Immature natural killer cell (primary cell): Measurements from ENCODE around the gene SIRT7. TPM values are rescaled to one million over a fixed set of nuclear protein-coding genes. Genes with fewer than 3 reads are reported as not detected.

Experiments
- DNase-seq, 3 donors: peaks; one replicate each; pipeline ENCODE4 v3.0.0; 2022; ENCODE audit warnings: mixed read lengths in 1 of 3
- H3K27ac Mint-ChIP-seq, 6 donors: one replicate each; pipeline ENCODE4 v1.8.0; 2020; ENCODE audit warnings: mixed read lengths in 6 of 6, mild to moderate bottlenecking in 5 of 6, inconsistent platforms in 4 of 6, moderate library complexity in 3 of 6
- H3K27me3 Mint-ChIP-seq, 3 donors: one replicate each; pipeline ENCODE4 v1.8.0; 2020 to 2021; ENCODE audit warnings: low read depth in 3 of 3, mild to moderate bottlenecking in 3 of 3, mixed read lengths in 3 of 3, moderate library complexity in 3 of 3, inconsistent platforms in 1 of 3
- H3K36me3 Mint-ChIP-seq, 3 donors: one replicate each; pipeline ENCODE4 v1.8.0; 2020; ENCODE audit warnings: mixed read lengths in 3 of 3, inconsistent platforms in 2 of 3, mild to moderate bottlenecking in 2 of 3
- H3K4me1 Mint-ChIP-seq, 2 donors: one replicate each; pipeline ENCODE4 v1.8.0; 2020; ENCODE audit warnings: inconsistent platforms in 2 of 2, mild to moderate bottlenecking in 2 of 2, mixed read lengths in 2 of 2, moderate library complexity in 1 of 2
- H3K4me3 Mint-ChIP-seq, 5 donors: one replicate each; pipeline ENCODE4 v1.8.0; 2020; ENCODE audit warnings: mild to moderate bottlenecking in 5 of 5, mixed read lengths in 5 of 5, inconsistent platforms in 3 of 5, moderate library complexity in 3 of 5
- H3K9me3 Mint-ChIP-seq, 6 donors: one replicate each; pipeline ENCODE4 v1.8.0; 2020; ENCODE audit warnings: mild to moderate bottlenecking in 6 of 6, mixed read lengths in 6 of 6, inconsistent platforms in 4 of 6, moderate library complexity in 3 of 6
- polyA plus RNA-seq, 3 donors: library from polyadenylated mRNA; unstranded; fragments of 300-500 nt; fragmentation: Illumina TruSeq; gene quantifications; one replicate each; pipeline ENCODE4 v1.2.3, GENCODE V29; 2021

The SIRT7 gene
- polyA plus RNA-seq, 3 donors from 2014 or later = 27.2 to 54.7 (median 36.2) TPM

GRCh38 chr17:81911969-81912368 is 6.0 kb downstream of the SIRT7 start:
- Mint-ChIP-seq H3K4me1 (peaks cover 16 to 24% of the 10 kb centered on the region in 2 donors), H3K36me3 (peaks cover 0 to 11% (median 5%) of the 10 kb centered on the region in 3 donors), H3K9me3 (no peaks in the 10 kb centered on the region), H3K27me3 (peaks cover 3 to 15% (median 4%) of the 10 kb centered on the region in 3 donors), H3K4me3 (peak overlapping the region; percentile 49 to 71 (median 59)), H3K27ac (peak overlapping the region in 2 of 6 donors; percentile 28 to 34)
- no peak for DNase-seq

DNA sequence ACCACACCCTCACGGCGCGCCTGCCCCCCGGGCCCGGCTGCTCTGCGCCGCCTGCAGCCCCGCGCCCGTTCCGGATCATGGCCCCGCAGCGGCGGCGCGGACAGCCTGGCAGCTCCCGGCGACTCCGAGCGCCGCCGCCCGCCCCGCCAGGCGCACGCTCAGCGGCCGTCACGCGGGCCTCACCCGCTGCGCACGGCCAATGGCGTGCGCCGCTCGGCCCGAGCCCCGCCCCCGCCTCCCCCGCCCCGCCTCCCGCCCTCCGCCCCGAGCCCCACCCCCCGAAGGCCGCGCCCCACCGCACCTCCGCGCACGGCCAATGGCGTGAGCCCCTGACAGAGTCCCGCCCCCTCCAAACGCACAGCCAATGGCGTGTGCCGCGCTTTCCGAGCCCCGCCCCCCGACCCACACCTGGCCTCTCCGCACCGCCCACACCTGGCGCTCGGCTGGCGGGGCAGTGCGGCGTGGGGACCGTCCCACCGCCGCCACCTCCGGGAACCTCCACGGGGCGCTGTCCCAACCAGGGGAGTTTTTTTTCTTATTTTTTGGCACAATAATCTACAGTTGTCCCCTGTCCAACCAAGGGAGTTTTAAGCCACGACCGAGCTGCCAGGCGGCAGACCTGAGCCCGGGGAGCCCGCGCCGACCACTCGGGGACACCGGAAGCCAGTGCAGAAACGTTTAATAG is 6.6 kb downstream of the SIRT7 start, which contains the start of gene PCYT2:
Gene PCYT2, minus strand, starts transcription at position 123 of the 685 bp plus-strand sequence. Its CDS starts 44 bp downstream, at position 79.
- Mint-ChIP-seq H3K27me3 (peaks cover 3 to 15% (median 4%) of the 10 kb centered on the region in 3 donors), H3K9me3 (no peaks in the 10 kb centered on the region), H3K36me3 (peaks cover 0 to 11% (median 5%) of the 10 kb centered on the region in 3 donors), H3K27ac (peak within 1 kb of the TSS in 5 of 6 donors; percentile 34 to 87 (median 82)), H3K4me1 (peaks cover 10 to 19% of the 10 kb centered on the region in 2 donors), H3K4me3 (peak within 1 kb of the TSS; percentile 86 to 90 (median 87))
- DNase-seq = peak; percentile 86 to 93 (median 90)

GRCh38 chr17:81910840-81911276 is 7.1 kb downstream of the SIRT7 start:
- H3K9me3 Mint-ChIP-seq = no peaks in the 10 kb centered on the region
- H3K4me3 Mint-ChIP-seq = peak overlapping the region; percentile 86 to 90 (median 87)
- peaks cover 4 to 14% of the 10 kb centered on the region in 2 donors for H3K4me1 Mint-ChIP-seq
- peaks cover 0 to 11% (median 5%) of the 10 kb centered on the region in 3 donors for H3K36me3 Mint-ChIP-seq
- H3K27ac Mint-ChIP-seq = peak overlapping the region in 1 of 6 donors; percentile 87
- no peak for DNase-seq
- peaks cover 3 to 15% (median 4%) of the 10 kb centered on the region in 3 donors for H3K27me3 Mint-ChIP-seq

DNA sequence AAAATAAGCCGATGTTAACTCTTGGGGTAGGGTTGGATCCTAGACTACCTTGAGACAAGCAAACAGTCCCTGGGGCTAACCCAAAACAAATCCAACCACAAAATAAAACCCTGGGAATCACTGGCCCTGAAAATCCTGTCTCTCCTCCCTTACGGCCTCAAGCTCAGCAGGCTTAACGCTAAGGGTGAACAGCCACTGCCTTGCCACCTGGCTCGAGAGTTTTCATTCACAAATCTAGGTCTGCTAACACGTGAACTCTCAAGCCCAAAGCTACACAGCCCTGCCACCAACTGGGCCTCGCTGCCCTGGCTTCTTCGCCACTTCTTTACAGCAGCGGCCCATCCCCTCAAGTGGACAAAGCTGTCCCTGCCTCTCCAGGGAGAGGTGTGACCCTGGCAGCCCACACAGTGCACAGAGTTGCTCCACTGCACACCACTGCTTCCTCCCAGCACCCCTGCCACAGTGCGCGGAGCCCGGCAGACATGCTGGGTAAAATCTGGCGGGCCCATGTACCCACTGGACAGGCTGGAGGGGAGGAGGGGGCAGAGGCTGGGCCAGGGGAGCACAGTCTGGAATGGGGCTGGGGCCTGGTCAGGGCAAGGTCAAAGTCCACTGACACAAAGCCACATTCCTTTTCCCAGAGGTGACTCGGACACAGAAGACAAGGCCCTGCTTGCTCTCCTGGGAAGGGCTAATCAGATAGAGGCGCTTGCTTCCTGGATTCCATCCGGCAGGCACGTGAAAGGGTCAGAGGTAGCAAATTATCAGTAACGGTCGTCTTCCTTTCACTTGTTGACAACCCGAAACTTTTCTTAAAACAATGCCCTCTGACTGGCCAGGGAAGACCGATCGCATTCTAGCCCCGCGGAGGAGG is 7.8 kb downstream of the SIRT7 start:
- DNase-seq = no peak
- H3K27ac Mint-ChIP-seq = peak overlapping the region in 5 of 6 donors; percentile 34 to 87 (median 82)
- H3K27me3 Mint-ChIP-seq = peaks cover 3 to 15% (median 4%) of the 10 kb centered on the region in 3 donors
- peaks cover 0 to 10% of the 10 kb centered on the region in 2 donors for H3K4me1 Mint-ChIP-seq
- peaks cover 0 to 8% (median 5%) of the 10 kb centered on the region in 3 donors for H3K36me3 Mint-ChIP-seq
- H3K4me3 Mint-ChIP-seq = peak overlapping the region; percentile 86 to 90 (median 87)
- no peaks in the 10 kb centered on the region for H3K9me3 Mint-ChIP-seq

- no peaks in the 10 kb centered on the region for H3K9me3 Mint-ChIP-seq
- peaks cover 0 to 8% (median 5%) of the 10 kb centered on the region in 3 donors for H3K36me3 Mint-ChIP-seq
- H3K27me3 Mint-ChIP-seq = peaks cover 3 to 15% (median 4%) of the 10 kb centered on the region in 3 donors
- peaks cover 0 to 8% of the 10 kb centered on the region in 2 donors for H3K4me1 Mint-ChIP-seq
- H3K4me3 Mint-ChIP-seq = peak overlapping the region in 3 of 5 donors; percentile 56 to 88 (median 87)
- no peak overlapping the region for H3K27ac Mint-ChIP-seq
- DNase-seq = no peak
These were observed 8.7 kb downstream of the SIRT7 start for GRCh38 chr17:81909231-81909630.

GRCh38 chr17:81908793-81909192 is 9.2 kb downstream of the SIRT7 start:
- Mint-ChIP-seq H3K9me3 (no peaks in the 10 kb centered on the region), H3K27ac (no peak overlapping the region), H3K36me3 (peaks cover 0 to 8% (median 5%) of the 10 kb centered on the region in 3 donors), H3K4me1 (peaks cover 0 to 8% of the 10 kb centered on the region in 2 donors), H3K4me3 (no peak overlapping the region), H3K27me3 (peaks cover 3 to 15% (median 4%) of the 10 kb centered on the region in 3 donors)
- DNase-seq = no peak

DNA sequence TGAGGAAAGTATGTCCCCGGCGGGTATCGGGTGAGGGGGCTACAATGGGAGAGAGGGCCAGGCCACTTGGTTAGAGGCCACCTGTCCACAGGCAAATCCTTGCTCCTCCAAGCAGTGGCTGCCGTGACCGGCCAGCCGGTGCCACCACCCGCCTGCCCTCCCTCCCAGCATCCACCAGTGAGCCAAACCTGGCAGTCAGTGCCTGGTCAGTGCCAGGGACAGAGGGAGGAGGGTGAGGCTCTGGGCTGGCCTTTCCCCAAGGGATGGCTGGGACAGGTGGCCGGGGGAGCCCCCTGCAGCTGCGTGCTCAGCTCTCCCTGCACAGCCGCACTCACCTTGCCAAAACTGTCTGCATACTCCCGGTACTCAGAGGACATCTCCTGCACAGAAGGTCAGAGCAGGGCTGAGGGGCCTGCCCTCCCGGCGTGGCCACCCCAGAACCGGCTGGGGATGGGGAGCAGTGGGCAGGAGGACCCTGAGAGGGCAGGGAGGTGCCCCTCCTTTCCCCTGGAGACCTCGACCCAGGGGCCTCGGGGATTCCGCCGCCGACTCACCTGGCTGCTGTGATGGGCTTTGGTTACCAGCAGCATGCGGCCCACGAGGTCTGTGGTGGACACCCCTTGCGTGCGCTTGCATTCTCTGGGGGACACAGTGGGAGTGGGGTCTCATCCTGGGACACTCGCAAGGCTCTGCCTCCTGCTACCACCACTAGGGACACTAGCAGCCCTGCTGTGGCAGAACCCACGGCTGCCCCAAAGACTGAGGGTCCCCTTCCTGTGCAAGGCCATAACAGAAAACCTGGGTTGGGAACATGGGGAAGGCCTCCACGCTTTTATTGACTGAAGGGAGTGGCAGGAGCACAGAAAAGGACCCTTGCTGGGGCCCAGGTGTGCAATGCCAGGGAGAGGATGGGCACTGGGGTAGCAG is 10.5 kb downstream of the SIRT7 start:
- H3K4me1 Mint-ChIP-seq = peaks cover 0 to 8% of the 10 kb centered on the region in 2 donors
- no peaks in the 10 kb centered on the region for H3K36me3 Mint-ChIP-seq
- H3K9me3 Mint-ChIP-seq = no peaks in the 10 kb centered on the region
- H3K4me3 Mint-ChIP-seq = no peak overlapping the region
- no peak for DNase-seq
- H3K27me3 Mint-ChIP-seq = peaks cover 1 to 11% (median 3%) of the 10 kb centered on the region in 3 donors
- H3K27ac Mint-ChIP-seq = no peak overlapping the region

DNA sequence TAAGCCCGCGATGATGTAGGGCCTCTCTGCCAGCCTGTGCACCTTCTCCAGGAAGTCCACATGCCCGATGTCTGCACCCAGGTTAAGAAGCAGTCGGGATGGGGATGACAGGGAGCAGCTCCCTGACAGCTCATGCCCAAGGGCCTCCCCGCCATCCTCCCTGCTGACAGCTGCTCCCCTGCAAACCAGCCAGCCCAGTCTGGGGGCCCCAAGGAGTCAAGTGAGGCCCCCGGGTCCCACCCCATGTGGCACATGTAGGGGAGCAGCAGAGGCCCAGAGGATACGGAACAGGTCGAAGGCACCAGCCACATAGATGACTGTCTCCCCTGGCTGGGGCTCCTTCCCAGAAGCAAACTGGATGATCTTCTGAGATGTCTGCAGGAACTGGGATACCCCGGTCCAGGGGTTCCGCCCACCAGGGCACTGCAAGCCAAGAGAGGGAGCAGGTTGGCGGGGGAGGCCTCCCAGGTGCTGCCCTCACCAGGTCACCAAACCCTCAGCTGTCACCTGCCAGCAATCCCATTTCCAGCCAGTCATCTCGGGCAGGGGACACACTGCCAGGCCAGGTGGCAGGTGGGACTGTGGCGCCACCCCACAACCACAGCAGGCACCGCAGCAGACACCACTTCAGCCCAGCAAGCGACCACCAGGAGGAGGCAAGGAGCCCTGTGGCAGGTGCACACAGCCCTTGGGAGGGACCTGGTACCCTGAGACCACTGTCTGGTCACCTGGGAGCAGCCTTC is 11.3 kb downstream of the SIRT7 start:
- no peaks in the 10 kb centered on the region for H3K36me3 Mint-ChIP-seq
- H3K4me3 Mint-ChIP-seq = no peak overlapping the region
- H3K27me3 Mint-ChIP-seq = peaks cover 0 to 10% (median 2%) of the 10 kb centered on the region in 3 donors
- no peak overlapping the region for H3K27ac Mint-ChIP-seq
- DNase-seq = no peak
- H3K9me3 Mint-ChIP-seq = no peaks in the 10 kb centered on the region
- H3K4me1 Mint-ChIP-seq = peaks cover 0 to 6% of the 10 kb centered on the region in 2 donors

DNA sequence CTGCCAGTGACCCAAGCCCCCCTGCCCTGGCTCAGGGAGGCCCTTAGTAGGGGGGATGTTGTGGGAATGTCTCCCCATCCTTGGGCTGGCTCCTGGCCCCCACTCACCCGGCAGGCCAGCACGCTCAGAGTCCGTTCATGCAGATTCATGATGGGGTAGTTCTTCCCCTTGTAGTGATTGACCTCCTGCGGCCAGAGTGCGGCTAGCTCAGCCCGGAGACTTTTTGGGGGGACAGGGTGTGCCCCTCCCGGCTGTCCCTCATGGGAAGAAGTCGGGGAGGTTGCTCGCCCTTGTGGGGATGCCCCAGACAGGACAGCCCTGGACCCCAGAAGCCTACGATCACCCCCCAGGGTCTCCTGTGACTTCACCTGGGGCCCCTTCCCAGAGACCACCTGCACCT is 12.0 kb downstream of the SIRT7 start:
- H3K4me3 Mint-ChIP-seq = no peak overlapping the region
- no peaks in the 10 kb centered on the region for H3K9me3 Mint-ChIP-seq
- no peak overlapping the region for H3K27ac Mint-ChIP-seq

DNA sequence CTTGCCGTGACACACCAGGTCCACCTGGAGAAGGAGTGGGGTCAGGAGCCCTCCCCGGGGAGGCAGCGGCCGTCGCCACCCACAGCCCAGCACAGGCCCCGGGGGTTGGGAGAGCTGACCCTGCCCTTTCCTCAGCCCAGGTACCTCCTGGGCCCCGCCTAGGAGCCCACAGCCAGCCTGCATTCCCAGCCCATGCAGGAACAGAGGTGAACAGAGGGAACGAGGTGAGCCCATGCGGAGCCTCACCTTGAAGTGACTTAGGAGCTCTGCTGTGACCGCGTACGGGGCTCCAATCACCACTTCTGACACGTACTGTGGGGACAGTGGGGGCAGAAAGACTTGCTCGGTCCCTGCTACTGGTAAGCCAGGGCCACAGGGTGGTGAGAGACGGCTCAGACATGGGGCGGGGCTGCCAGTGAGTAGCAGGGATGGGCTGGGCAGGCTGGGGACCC is 12.5 kb downstream of the SIRT7 start:
- peaks cover 0 to 7% (median 4%) of the 10 kb centered on the region in 3 donors for H3K36me3 Mint-ChIP-seq
- H3K27ac Mint-ChIP-seq = no peak overlapping the region
- peaks cover 6 to 9% of the 10 kb centered on the region in 2 donors for H3K4me1 Mint-ChIP-seq
- H3K9me3 Mint-ChIP-seq = no peaks in the 10 kb centered on the region
- no peak for DNase-seq
- H3K27me3 Mint-ChIP-seq = peaks cover 0 to 7% (median 0%) of the 10 kb centered on the region in 3 donors
- H3K4me3 Mint-ChIP-seq = no peak overlapping the region

More for the DNA sequence above, 12.0 kb downstream of the SIRT7 start:
- DNase-seq = no peak
- Mint-ChIP-seq H3K4me1 (peaks cover 1 to 6% of the 10 kb centered on the region in 2 donors), H3K36me3 (peaks cover 0 to 3% (median under 1%) of the 10 kb centered on the region in 3 donors), H3K27me3 (peaks cover 0 to 8% (median 0%) of the 10 kb centered on the region in 3 donors)

DNA sequence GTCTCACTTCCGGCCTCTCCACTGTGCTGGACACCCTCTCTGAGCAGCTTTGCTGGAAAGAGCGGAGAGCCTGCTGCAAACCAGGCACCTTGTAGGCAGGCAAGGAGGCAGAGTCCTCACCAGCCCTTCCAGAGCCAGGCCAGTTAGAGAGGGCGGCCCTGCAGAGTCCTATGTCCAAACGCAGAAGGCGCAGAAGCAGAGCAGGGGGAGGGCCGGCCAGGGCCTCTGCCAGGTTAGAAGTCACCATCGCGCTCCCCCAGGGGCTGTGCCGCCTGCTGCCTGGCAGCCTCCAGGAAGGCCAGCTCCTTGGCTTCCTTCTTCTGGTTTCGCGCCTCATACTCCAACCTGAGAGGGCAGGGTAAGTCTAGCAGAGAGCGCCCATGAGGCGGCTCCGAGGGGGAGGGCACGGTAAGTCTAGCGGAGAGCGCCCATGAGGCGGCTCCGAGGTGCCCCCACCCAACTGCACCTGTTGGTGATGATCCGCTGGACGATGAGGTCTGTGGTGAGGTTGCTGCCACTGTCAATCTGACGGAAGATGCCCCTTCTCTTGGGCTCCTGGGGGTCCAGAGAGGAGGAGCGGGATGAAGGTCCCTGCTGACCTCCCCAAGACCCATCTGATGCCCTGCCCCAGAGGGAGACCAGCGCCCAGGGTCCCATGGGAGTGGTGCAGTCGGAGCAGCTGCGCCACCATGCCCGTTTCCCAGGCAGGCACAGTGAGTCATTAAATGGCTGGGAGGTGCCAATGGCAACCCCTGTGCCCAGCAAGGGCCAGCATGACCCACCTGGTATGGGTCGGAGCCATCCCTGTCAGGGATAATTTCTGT is 13.2 kb downstream of the SIRT7 start:
- no peak for DNase-seq
- Mint-ChIP-seq H3K27me3 (peaks cover 0 to 3% (median 0%) of the 10 kb centered on the region in 3 donors), H3K36me3 (peaks cover 0 to 12% (median 8%) of the 10 kb centered on the region in 3 donors), H3K4me3 (no peak overlapping the region), H3K4me1 (peaks cover 6% of the 10 kb centered on the region in 2 donors), H3K27ac (no peak overlapping the region), H3K9me3 (no peaks in the 10 kb centered on the region)
